Measurements from ENCODE around the gene B3GNT9. TPM values are rescaled to one million over a fixed set of nuclear protein-coding genes. Genes with fewer than 3 reads are reported as not detected.

B3GNT9 gene
- total RNA-seq, 1 experiment from 2014 or later: 4.0 TPM

DNA sequence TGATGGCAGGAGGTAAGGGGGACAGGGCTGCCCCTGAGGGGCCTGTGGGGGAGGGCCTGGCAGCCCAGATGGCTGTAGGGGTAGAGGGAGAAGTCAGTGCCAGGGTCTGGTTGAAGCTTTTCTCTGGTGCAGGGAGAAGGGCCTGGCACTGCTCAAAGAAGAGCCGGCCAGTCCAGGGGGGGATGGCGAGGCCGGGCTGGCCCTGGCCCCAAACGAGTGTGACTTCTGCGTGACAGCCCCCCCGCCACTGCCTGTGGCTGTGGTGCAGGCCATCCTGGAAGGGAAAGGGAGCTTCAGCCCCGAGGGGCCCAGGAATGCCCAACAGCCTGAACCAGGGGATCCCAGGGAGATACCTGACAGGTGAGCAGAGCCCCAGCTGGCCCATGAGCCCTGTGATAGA is 16.8 kb upstream of the B3GNT9 start:
- H4K20me1 ChIP-seq (ENCODE audit: insufficient read depth): no peaks in the 10 kb centered on the region
- H3K9me3 ChIP-seq (ENCODE audit: insufficient read depth, low read depth): no peaks in the 10 kb centered on the region
- CTCF ChIA-PET: no interaction called here
- no peak overlapping the region for H3K4me3 ChIP-seq
- H3F3A ChIP-seq (ENCODE audit: insufficient read depth, low read depth): peaks cover 32% of the 10 kb centered on the region
- no peaks in the 10 kb centered on the region for H3K9me2 ChIP-seq (ENCODE audit: insufficient read depth)
- H3K36me3 ChIP-seq (ENCODE audit: low read depth): no peaks in the 10 kb centered on the region
- H2AFZ ChIP-seq: no peak overlapping the region
- H3K4me1 ChIP-seq (replicated peaks; ENCODE audit: insufficient read depth): peaks cover 24% of the 10 kb centered on the region
- no peaks in the 10 kb centered on the region for H3K27me3 ChIP-seq (ENCODE audit: insufficient read depth, low read depth)
- intact Hi-C loops (cut with micrococcal nuclease; ENCODE audit: unreplicated experiment): no loop called here
- H3K4me2 ChIP-seq: no peak overlapping the region
- DNase-seq: no peak
- TF ChIP-seq, protein P1, sequence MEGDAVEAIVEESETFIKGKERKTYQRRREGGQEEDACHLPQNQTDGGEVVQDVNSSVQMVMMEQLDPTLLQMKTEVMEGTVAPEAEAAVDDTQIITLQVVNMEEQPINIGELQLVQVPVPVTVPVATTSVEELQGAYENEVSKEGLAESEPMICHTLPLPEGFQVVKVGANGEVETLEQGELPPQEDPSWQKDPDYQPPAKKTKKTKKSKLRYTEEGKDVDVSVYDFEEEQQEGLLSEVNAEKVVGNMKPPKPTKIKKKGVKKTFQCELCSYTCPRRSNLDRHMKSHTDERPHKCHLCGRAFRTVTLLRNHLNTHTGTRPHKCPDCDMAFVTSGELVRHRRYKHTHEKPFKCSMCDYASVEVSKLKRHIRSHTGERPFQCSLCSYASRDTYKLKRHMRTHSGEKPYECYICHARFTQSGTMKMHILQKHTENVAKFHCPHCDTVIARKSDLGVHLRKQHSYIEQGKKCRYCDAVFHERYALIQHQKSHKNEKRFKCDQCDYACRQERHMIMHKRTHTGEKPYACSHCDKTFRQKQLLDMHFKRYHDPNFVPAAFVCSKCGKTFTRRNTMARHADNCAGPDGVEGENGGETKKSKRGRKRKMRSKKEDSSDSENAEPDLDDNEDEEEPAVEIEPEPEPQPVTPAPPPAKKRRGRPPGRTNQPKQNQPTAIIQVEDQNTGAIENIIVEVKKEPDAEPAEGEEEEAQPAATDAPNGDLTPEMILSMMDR (conservative IDR thresholded peaks at IDR 0.05): no peak
- peaks cover 15% of the 10 kb centered on the region; the same call in 1 of the 2 replicates for H3K79me2 ChIP-seq (ENCODE audit: low read depth)
- no peak overlapping the region for H3K27ac ChIP-seq
- POLR2A ChIA-PET (ENCODE audit: unreplicated experiment): no interaction called here
- no TSS peak for BruUV-seq (replicated peaks)

DNA sequence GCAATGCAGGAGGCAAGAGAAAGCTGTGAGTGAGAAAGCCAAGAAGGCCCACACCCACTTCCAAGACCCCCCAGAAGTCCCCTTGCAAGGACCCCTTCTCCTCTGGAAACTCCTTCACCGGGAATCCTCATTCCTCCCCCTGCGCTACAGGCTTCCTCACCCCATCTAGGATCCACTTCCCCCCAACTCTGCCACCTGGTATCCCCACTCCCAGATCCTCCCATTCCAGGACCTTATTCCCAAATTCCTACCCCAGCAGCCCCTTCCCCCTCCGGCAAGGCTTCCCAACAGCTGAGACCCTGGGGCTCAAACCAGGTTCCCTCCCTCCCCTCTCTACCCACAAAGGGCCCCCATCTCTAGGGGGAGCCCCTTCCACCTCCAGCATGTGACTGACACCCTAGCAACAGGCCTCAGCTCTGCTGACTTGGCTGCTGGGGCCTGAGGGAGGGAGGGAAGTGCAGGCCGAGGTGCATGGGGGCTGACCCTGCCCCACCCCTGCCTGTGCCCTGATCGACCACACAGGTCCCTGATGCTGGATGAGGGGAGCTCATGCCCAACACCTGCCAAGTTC is 15.9 kb upstream of the B3GNT9 start:
- H3K27me3 ChIP-seq (ENCODE audit: insufficient read depth, low read depth): no peaks in the 10 kb centered on the region

DNA sequence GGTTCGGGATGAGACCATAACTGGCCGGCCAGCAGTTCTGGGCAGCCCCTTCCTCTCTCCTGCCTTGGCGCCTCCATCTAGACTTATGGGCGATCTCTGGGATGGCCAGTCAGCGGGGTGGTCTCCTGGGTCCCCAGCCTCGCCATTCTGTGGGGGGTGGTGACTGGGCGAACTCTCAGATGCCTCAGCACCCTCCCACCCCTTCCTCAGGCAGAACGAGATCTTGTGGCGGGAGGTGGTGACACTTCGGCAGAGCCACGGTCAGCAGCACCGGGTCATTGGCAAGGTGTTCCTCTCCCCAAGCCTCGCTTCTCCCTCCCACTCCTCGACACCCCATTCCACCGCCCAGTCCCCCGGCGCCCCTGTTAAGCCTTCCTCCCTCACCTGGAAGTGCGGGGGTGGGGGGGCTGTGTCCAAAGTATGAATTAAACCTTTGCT is 15.3 kb upstream of the B3GNT9 start:
- Histone ChIP-seq H3K36me3 (ENCODE audit: low read depth) (no peaks in the 10 kb centered on the region), H3F3A (ENCODE audit: insufficient read depth, low read depth) (peaks cover 17% of the 10 kb centered on the region), H3K79me2 (ENCODE audit: low read depth) (peaks cover 2% of the 10 kb centered on the region; the same call in 1 of the 2 replicates), H3K9me3 (ENCODE audit: insufficient read depth, low read depth) (no peaks in the 10 kb centered on the region), H3K27ac (no peak overlapping the region), H3K4me1 (replicated peaks; ENCODE audit: insufficient read depth) (peaks cover 16% of the 10 kb centered on the region), H4K20me1 (ENCODE audit: insufficient read depth) (no peaks in the 10 kb centered on the region), H3K27me3 (ENCODE audit: insufficient read depth, low read depth) (no peaks in the 10 kb centered on the region), H3K9me2 (ENCODE audit: insufficient read depth) (no peaks in the 10 kb centered on the region), H3K4me2 (no peak overlapping the region), H2AFZ (no peak overlapping the region), H3K4me3 (no peak overlapping the region)
- no peak for DNase-seq
- no TSS peak for BruUV-seq (replicated peaks)
- TF ChIP-seq, protein P1 (conservative IDR thresholded peaks at IDR 0.05): no peak
- TF ChIP-seq EZH2 (IDR thresholded peaks at IDR 0.05; ENCODE audit: low read depth): no peak
- intact Hi-C loops (cut with micrococcal nuclease; ENCODE audit: unreplicated experiment): no loop called here
- CTCF ChIA-PET: interaction anchor here (0.6 kb wide), 1 partner anchor 241 kb away, joined by 5 read pairs; the partner anchor contains the start of gene RRAD
- POLR2A ChIA-PET (ENCODE audit: unreplicated experiment): no interaction called here

More for the DNA sequence above, 15.9 kb upstream of the B3GNT9 start:
- BruUV-seq (replicated peaks): no TSS peak
- Histone ChIP-seq H3K4me3 (no peak overlapping the region), H3K27ac (no peak overlapping the region), H3K4me1 (replicated peaks; ENCODE audit: insufficient read depth) (peaks cover 21% of the 10 kb centered on the region), H3K79me2 (ENCODE audit: low read depth) (peaks cover 8% of the 10 kb centered on the region; the same call in 1 of the 2 replicates), H4K20me1 (ENCODE audit: insufficient read depth) (no peaks in the 10 kb centered on the region), H3K36me3 (ENCODE audit: low read depth) (no peaks in the 10 kb centered on the region), H3K9me3 (ENCODE audit: insufficient read depth, low read depth) (no peaks in the 10 kb centered on the region), H3K4me2 (no peak overlapping the region), H2AFZ (no peak overlapping the region), H3F3A (ENCODE audit: insufficient read depth, low read depth) (peaks cover 23% of the 10 kb centered on the region), H3K9me2 (ENCODE audit: insufficient read depth) (no peaks in the 10 kb centered on the region)
- POLR2A ChIA-PET (ENCODE audit: unreplicated experiment): no interaction called here
- no peak for TF ChIP-seq EZH2 (IDR thresholded peaks at IDR 0.05; ENCODE audit: low read depth)
- TF ChIP-seq, protein P1 (conservative IDR thresholded peaks at IDR 0.05): no peak
- CTCF ChIA-PET: no interaction called here
- DNase-seq: no peak
- intact Hi-C loops (cut with micrococcal nuclease; ENCODE audit: unreplicated experiment): no loop called here
